Spleen (tissue), 7 donors: Measurements from ENCODE around the gene SLC7A4.

Experiments
- POLR2AphosphoS5 ChIP-seq, 3 donors: sonication (generic); formaldehyde crosslinking; IDR thresholded peaks; one replicate each; pipeline ENCODE4 v1.5.1; 2017; ENCODE audit warnings: antibody characterized with exemption in 3 of 3
- TF ChIP-seq, protein P1 (sequence below), 11 experiments: fragments of 200-600 bp in 7 of 11; fragments of 450-650 bp in 4 of 11; sonication (generic) in 4 of 11; IDR thresholded peaks in 8 of 11; conservative IDR thresholded peaks in 3 of 11; 1 replicate in 7 of 11; 2 replicates in 4 of 11; pipeline versions ENCODE4 v1.4.0 to v1.8.0; 2016 to 2021; ENCODE audit warnings: antibody characterized with exemption in 11 of 11, inconsistent platforms in 4 of 11, mild to moderate bottlenecking in 1 of 11
- donor health status: DM: no; HTN: no; CAD: no; lungs with moderate emphysema.
- donor health status: DM: no; HTN: no; CAD: no.
- donor health status: DM: no; HTN: no; CAD: no.

GRCh38 chr22:21028277-21029251 lies 3.8 kb downstream of the SLC7A4 start:
- TF ChIP-seq, protein P1, sequence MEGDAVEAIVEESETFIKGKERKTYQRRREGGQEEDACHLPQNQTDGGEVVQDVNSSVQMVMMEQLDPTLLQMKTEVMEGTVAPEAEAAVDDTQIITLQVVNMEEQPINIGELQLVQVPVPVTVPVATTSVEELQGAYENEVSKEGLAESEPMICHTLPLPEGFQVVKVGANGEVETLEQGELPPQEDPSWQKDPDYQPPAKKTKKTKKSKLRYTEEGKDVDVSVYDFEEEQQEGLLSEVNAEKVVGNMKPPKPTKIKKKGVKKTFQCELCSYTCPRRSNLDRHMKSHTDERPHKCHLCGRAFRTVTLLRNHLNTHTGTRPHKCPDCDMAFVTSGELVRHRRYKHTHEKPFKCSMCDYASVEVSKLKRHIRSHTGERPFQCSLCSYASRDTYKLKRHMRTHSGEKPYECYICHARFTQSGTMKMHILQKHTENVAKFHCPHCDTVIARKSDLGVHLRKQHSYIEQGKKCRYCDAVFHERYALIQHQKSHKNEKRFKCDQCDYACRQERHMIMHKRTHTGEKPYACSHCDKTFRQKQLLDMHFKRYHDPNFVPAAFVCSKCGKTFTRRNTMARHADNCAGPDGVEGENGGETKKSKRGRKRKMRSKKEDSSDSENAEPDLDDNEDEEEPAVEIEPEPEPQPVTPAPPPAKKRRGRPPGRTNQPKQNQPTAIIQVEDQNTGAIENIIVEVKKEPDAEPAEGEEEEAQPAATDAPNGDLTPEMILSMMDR (IDR thresholded peaks at IDR 0.05 in 8 of 11, conservative IDR thresholded peaks at IDR 0.05 in 3 of 11), result no peak
- no peak for TF ChIP-seq POLR2AphosphoS5 (IDR thresholded peaks at IDR 0.05)
